ENCODE measurements around the gene FAM83G.
"Not testable (repeated sequence)": the region's sequence is repeated elsewhere in the genome, so short reads cannot be mapped to it uniquely, and the experiment has no call there.

Gene FAM83G

GRCh38 chr17:18951941-18952842 is 52.4 kb downstream of the FAM83G start, which contains the start of gene SLC5A10:
SLC5A10 (plus strand) TSS chr17:18952165; CDS start chr17:18952206, 41 bp downstream.
- no peak for DNase-seq (ENCODE audit: low read depth in 2 of 2)

DNA sequence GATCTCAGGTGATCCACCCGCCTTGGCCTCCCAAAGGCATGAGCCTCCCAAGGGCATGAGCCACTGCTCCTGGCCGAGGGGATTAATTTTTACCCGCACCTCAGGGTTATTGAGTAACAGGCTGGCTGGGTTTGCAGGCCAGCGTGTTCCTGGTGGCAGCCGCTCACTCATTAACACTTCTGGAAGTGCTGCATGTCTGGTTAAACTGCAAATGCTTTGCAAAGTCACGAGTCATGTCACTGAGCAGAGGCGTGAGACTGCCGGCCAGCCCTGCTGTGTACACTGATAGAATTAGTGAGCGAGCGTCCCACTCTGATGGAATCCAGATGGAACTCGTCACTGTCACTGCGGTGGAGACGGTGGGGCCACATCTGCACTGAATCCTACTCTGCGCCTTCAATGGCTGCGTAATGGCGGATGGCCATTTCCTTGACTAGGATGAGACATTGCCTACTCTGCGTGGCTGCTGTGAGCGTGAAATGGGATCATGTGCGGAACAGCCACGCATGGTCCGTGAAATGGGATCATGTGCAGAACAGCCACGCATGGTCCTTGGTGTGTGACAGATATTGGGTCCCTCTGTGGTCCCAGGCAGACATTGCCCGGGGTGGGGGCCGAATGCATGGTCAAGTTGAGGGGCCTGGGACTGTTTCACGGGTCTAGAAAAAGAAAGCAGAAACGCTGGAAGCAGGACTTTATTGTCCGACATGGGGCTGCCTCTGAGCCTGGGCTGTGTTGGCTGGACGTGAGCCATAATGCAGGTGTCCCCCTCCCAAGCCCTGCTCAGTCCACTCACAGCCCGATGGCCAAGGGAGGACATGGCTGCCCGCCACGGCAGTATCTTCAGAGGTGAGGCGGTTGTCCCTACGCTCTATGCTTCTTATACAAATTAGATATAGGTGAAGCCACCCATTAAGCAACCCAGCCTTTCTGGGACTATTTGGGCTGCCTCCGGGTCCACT is 53.3 kb downstream of the FAM83G start:
- DNase-seq (ENCODE audit: low read depth in 2 of 2), result no peak

- no peak for DNase-seq (ENCODE audit: low read depth in 2 of 2)
Observed at GRCh38 chr17:18950346-18950745, 54.2 kb downstream of the FAM83G start.

DNA sequence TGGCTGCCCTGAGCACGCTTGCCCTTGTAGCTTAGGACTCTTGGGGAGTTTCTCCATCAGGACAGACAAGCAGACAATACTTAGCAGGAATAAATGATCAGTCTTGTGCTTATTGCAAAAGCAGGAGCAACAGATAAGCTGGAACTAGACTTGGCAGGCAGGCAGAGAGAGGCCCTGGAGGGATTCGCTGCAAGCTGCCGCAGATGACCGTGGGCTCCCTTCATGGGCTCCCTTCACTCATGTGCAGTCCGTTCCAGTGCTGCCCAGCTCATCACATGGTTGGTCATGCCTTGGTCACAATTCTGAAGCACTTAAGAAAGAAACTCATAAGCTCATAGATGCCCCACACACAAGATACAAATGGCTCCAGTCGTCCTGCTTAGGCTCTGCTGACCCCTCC is 55.0 kb downstream of the FAM83G start:
- DNase-seq (ENCODE audit: low read depth in 2 of 2), result no peak

DNA sequence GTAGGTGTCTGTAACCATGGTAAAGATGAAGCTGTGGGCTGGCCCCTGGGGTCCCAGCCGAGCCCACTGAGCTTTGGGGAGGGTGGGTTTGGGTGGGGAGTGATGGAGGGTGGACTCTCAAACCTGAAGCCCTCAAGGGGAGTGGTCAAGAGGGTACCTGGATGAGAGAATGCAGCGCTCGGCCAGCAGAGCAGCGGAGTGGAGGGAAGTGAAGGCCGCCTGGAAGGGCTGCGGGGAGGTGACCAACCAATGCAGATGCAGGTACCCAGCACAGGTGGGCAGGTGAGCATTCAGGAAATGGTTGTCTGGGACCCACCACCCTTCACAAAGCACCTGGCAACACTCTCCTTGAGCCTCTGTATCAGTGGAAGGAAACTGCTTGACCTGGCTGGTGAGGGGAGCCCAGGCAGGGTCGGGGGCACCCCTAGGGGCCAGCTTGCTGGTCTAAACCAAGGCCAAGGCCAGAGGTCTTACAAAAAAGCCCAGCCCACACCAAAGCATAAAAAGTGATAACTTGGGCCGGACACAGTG is 56.0 kb downstream of the FAM83G start:
- no peak for DNase-seq (ENCODE audit: low read depth in 2 of 2)

DNA sequence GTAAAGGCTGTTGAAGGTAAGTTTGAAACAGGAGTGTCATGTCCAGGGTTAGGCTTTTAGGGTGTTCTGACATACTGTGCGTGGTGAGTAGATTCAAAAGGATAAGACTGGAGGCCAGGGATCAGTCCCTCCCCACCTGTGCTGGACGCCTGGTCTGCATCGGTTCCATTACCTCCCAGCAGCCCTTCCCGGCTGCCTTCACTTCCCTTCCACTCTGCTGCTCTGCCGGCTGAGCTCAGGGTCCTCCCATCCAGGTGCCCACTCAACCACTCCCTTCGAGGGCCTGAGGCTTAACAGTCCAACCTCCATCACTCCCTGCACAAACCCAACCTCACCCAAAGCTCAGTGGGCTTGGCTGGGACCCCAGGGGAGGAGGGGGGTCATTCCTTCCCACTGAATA is 56.7 kb downstream of the FAM83G start:
- no peak for DNase-seq (ENCODE audit: low read depth in 2 of 2)

GRCh38 chr17:18946536-18946935 is 58.0 kb downstream of the FAM83G start:
- no peak for DNase-seq (ENCODE audit: low read depth in 2 of 2)

DNA sequence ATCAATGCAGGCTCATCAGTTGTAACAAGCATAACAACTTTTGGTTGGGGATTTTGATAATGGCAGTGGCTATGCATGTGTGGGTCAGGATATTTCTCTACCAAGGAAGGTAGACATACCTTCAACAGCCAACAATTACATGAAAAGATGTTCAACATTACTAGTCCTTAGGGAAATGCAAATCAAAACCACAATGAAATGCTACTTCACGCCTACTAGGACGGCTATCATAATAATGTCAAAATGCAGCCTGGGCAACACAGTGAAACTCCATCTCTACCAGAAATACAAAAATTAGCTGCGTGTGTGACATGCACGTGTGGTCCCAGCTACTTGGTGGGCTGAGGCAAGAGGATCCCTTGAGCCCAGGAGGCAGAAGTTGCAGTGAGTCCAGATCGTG is 59.9 kb downstream of the FAM83G start:
- DNase-seq (ENCODE audit: low read depth in 2 of 2), result no peak

GRCh38 chr17:18938692-18939023 is 65.9 kb downstream of the FAM83G start:
- no peak for DNase-seq (ENCODE audit: low read depth in 2 of 2)

DNA sequence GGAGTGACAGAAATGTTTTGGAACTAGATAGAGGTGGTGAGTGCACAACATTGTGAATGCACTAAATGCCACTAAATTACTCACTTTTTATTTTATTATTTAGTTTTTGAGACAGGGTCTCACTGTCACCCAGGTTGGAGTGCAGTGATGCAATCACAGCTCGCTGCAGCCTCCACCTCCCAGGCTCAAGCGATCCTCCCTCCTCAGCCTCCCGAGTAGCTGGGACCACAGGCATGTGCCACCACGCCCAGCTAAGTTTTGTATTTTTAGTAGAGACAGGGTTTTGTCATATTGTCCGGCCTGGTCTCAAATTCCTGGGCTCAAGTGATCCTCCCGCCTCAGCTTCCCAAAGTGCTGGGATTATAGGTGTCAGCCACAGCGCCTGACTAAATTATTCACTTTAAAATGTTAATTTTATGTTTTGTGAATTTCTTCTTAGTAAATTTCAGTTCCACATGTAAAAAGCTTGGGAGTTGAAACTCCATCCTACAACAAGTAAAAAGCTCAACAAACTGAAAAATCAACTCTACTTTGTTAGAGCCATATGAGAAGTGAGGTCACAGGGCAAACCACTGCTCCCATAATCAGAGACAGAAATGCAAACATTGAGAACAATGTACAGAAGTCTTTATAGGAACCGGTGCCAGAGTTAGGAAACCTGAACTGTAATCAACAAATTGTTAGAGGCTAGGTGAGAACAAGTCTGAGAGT is 66.4 kb downstream of the FAM83G start:
- DNase-seq (ENCODE audit: low read depth in 2 of 2), result no peak

- no peak for DNase-seq (ENCODE audit: low read depth in 2 of 2)
Observed at GRCh38 chr17:18933102-18934058, 71.2 kb downstream of the FAM83G start.

GRCh38 chr17:18932360-18933055 is 72.1 kb downstream of the FAM83G start:
- no peak for DNase-seq (ENCODE audit: low read depth in 2 of 2)

DNA sequence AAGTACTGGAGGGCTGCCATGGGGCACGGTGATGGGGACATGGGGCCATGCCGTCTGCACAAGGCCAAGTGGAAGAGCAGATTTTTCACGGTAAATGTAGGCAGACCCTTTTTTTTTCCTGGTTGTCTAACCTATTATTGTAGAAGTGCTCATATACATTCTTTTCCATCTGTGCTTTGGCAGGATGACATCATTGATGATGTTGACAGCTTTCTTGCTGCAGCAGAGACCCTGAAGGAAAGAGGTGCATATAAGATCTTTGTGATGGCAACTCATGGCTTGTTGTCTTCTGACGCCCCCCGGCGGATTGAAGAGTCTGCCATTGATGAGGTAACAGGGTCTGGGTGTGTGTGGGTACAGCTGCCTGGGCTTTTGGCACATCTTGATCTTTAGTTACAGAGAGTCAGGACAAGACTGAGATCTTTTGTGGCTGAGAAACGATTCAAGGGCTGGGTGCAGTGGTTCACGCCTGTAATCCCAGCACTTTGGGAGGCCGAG is 75.9 kb downstream of the FAM83G start:
- DNase-seq (ENCODE audit: low read depth in 2 of 2), result no peak

GRCh38 chr17:18925187-18925586 is 79.4 kb downstream of the FAM83G start:
- no peak for DNase-seq (ENCODE audit: low read depth in 2 of 2)

- not testable (repeated sequence) for DNase-seq (ENCODE audit: low read depth in 2 of 2)
Observed at GRCh38 chr17:18922596-18922995, 82.0 kb downstream of the FAM83G start.

- peak in 1 of 2 experiments; percentile 32 for DNase-seq (ENCODE audit: low read depth in 2 of 2)
Observed at GRCh38 chr17:18921912-18922451, 82.6 kb downstream of the FAM83G start.

- DNase-seq (ENCODE audit: low read depth in 2 of 2), result no peak
Observed at GRCh38 chr17:18921485-18921884, 83.1 kb downstream of the FAM83G start.

DNA sequence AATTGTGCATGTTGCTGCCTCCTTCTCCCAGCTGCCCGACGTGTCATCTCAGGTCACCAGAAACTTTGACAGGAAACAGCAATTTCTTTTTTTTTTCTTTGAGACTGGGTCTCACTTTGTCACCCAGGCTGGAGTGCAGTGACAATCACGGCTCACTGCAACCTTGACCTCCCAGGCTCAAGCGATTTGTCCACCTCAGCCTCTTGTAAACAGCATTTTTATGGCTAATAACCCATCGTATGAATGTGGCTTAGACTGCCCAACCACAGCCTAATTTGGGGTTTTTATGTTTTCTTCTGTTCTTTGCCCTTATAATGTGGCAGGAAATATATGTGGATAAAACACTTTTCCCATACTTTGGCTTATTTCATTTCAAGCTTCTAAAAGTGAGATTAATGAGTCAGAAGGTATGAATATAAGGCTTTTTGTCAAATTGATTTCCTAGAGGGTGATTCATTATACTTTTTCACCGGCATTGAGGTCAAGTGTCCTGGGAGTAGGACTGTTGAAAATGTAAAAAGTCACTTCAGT is 83.6 kb downstream of the FAM83G start:
- no peak for DNase-seq (ENCODE audit: low read depth in 2 of 2)

- no peak for DNase-seq (ENCODE audit: low read depth in 2 of 2)
Observed at GRCh38 chr17:18919963-18920362, 84.6 kb downstream of the FAM83G start.

All from stimulated activated CD4-positive, alpha-beta T cell treated with anti-CD3 and anti-CD28 coated beads, Interleukin-12 subunit alpha, Interleukin-12 subunit beta, amount 100 ng/mL, for 24 hours (primary cell).